Panc1 (cell line): ENCODE data around the gene GLIPR1L1. TPM values are rescaled to one million over a fixed set of nuclear protein-coding genes. Genes with fewer than 3 reads are reported as not detected.

Experiments
- ATAC-seq: fragments of 200-7000 bp; cut with Tn5 transposase; 2 replicates; pipeline ENCODE4 v1.9.1; 2020; ENCODE audit warnings: mild to moderate bottlenecking, moderate library complexity
- BruUV-seq: library from RNA; stranded (reverse); fragments of 400-500 nt; replicated peaks from 2 replicates; lab custom pipeline; 2021; lab: Mats Ljungman, UMichigan
- CTCF ChIA-PET: fragments of 300-600 bp; sonication (Branson Sonifier 250); formaldehyde crosslinking; loops from one replicate; lab custom pipeline; 2022; ENCODE audit warnings: antibody characterized with exemption; lab: Charles Lee
- POLR2A ChIA-PET: fragments of 300-600 bp; sonication (Branson Sonifier 250); formaldehyde crosslinking; loops from one replicate; lab custom pipeline; 2022; ENCODE audit warnings: antibody characterized with exemption; lab: Charles Lee
- DNase-seq: peaks from one replicate; pipeline ENCODE4 v3.0.0-alpha.2; 2010; ENCODE audit warnings: low read depth, low spot score
- H3K27ac ChIP-seq: 2 replicates; pipeline ENCODE4 v1.5.1; 2011; ENCODE audit warnings: mild to moderate bottlenecking, low read length, inconsistent platforms
- H3K27me3 ChIP-seq: fragments of 200-500 bp; sonication (Bioruptor generic); 2 replicates; pipeline ENCODE4 v1.6.0; 2014; ENCODE audit warnings: low read length, inconsistent platforms; ENCODE audit not compliant: control insufficient read depth, insufficient read depth
- H3K36me3 ChIP-seq: fragments of 200-500 bp; sonication (Bioruptor generic); 2 replicates; pipeline ENCODE4 v1.5.1; 2014; ENCODE audit warnings: inconsistent platforms, mild to moderate bottlenecking, low read length, moderate library complexity; ENCODE audit not compliant: control insufficient read depth, insufficient read depth
- H3K4me1 ChIP-seq: 2 replicates; pipeline ENCODE4 v1.5.1; 2011; ENCODE audit warnings: inconsistent platforms, mild to moderate bottlenecking, low read length, moderate library complexity; ENCODE audit not compliant: control insufficient read depth, insufficient read depth
- H3K4me3 ChIP-seq, 2 experiments: 2 replicates each; pipeline ENCODE4 v1.5.1; 2011 to 2012; ENCODE audit warnings: low read depth in 2 of 2, low read length in 2 of 2, mild to moderate bottlenecking in 2 of 2, inconsistent platforms in 1 of 2, moderate library complexity in 1 of 2
- H3K9me3 ChIP-seq: fragments of 200-500 bp; sonication (Bioruptor generic); 2 replicates; pipeline ENCODE4 v1.5.1; 2014; ENCODE audit warnings: low read depth, mild to moderate bottlenecking, inconsistent platforms, low read length, moderate library complexity; ENCODE audit not compliant: control insufficient read depth, insufficient read depth
- CTCF ChIP-seq: fragments of 450-650 bp; IDR thresholded peaks from 2 replicates; pipeline ENCODE4 v1.5.1; 2017; ENCODE audit warnings: mild to moderate bottlenecking
- POLR2AphosphoS5 ChIP-seq: IDR thresholded peaks from 2 replicates; pipeline ENCODE4 v1.6.1; 2012; ENCODE audit warnings: mild to moderate bottlenecking, low read depth, low read length, moderate library complexity
- REST ChIP-seq, 2 experiments: IDR thresholded peaks; 2 replicates each; pipeline ENCODE4 v1.6.1; 2011 to 2012; ENCODE audit warnings: low read depth in 2 of 2, control low read depth in 1 of 2, low read length in 1 of 2, mild to moderate bottlenecking in 1 of 2, moderate library complexity in 1 of 2; ENCODE audit not compliant: insufficient read depth in 1 of 2
- SIN3A ChIP-seq: IDR thresholded peaks from 2 replicates; pipeline ENCODE4 v1.6.1; 2012; ENCODE audit warnings: low read depth, mild to moderate bottlenecking, low read length, moderate library complexity, borderline replicate concordance; ENCODE audit not compliant: insufficient read depth
- TCF7L2 ChIP-seq: IDR thresholded peaks from 2 replicates; pipeline ENCODE4 v1.6.1; 2011; ENCODE audit warnings: mild to moderate bottlenecking, low read depth, low read length, inconsistent platforms
- in situ Hi-C: cut with HindIII; loops from 2 replicates; pipeline ENCODE4 v1.10.0; 2016; ENCODE audit warnings: low sequenced_read_pairs, low pct_unique_long_range_greater_than_20kb
- intact Hi-C: fragments of 100-400 bp; cut with micrococcal nuclease; formaldehyde crosslinking; loops from one replicate; pipeline ENCODE4 v1.10.0; 2022; ENCODE audit not compliant: unreplicated experiment
- total RNA-seq: library from RNA; stranded (reverse); gene quantifications from one replicate; pipeline ENCODE4 v1.2.1, GENCODE V29; 2021; ENCODE audit not compliant: unreplicated experiment

GLIPR1L1 gene
- total RNA-seq, 1 experiment from 2014 or later = not detected

- Histone ChIP-seq H3K9me3 (no peaks in the 10 kb centered on the region), H3K4me3 (no peak overlapping the region), H3K27me3 (no peaks in the 10 kb centered on the region), H3K4me1 (no peaks in the 10 kb centered on the region), H3K27ac (no peak overlapping the region), H3K36me3 (no peaks in the 10 kb centered on the region)
- ATAC-seq (no peak), DNase-seq (no peak)
- ChIA-PET POLR2A (no interaction called here), CTCF (no interaction called here)
- TF ChIP-seq POLR2AphosphoS5 = no peak
- no peak for TF ChIP-seq REST (IDR thresholded peaks at IDR 0.05; ENCODE audit: insufficient read depth in 1 of 2, low read depth in 2 of 2, low read length in 1 of 2)
- TF ChIP-seq CTCF = no peak
- no peak for TF ChIP-seq TCF7L2
- no peak for TF ChIP-seq SIN3A
- no TSS peak for BruUV-seq
- intact Hi-C loops (no loop called here), in situ Hi-C loops (no loop called here)
Measured at GRCh38 chr12:75294336-75294735, 40.1 kb upstream of the GLIPR1L1 start.

GRCh38 chr12:75294797-75295196 is 39.7 kb upstream of the GLIPR1L1 start:
- ChIA-PET POLR2A (no interaction called here), CTCF (no interaction called here)
- intact Hi-C loops = no loop called here
- H3K27ac ChIP-seq = no peak overlapping the region
- ATAC-seq (no peak), DNase-seq (no peak)
- no peaks in the 10 kb centered on the region for H3K9me3 ChIP-seq
- H3K27me3 ChIP-seq = no peaks in the 10 kb centered on the region
- no peaks in the 10 kb centered on the region for H3K4me1 ChIP-seq
- H3K36me3 ChIP-seq = no peaks in the 10 kb centered on the region
- in situ Hi-C loops = no loop called here
- no peak for TF ChIP-seq REST (IDR thresholded peaks at IDR 0.05; ENCODE audit: insufficient read depth in 1 of 2, low read depth in 2 of 2, low read length in 1 of 2)
- no peak for TF ChIP-seq TCF7L2
- TF ChIP-seq SIN3A = no peak
- H3K4me3 ChIP-seq = no peak overlapping the region
- no TSS peak for BruUV-seq
